ENCODE results near the gene GFOD2. TPM values are rescaled to one million over a fixed set of nuclear protein-coding genes. Genes with fewer than 3 reads are reported as not detected.

GFOD2 gene
- total RNA-seq, 1 experiment from 2014 or later, result 13.4 TPM

- H3K9me3 ChIP-seq, result peaks cover 14% of the 10 kb centered on the region
- peaks cover 5% of the 10 kb centered on the region for H3K9me3 Mint-ChIP-seq (ENCODE audit: unreplicated experiment)
- H3K4me3 ChIP-seq (ENCODE audit: low read depth, low read length), result no peak overlapping the region
- H3K27me3 ChIP-seq (replicated peaks; ENCODE audit: control insufficient read depth, insufficient read depth, low read length), result no peaks in the 10 kb centered on the region
- peaks cover 3% of the 10 kb centered on the region for H3K4me1 ChIP-seq
- ChIA-PET POLR2A (no interaction called here), CTCF (no interaction called here)
- H3K36me3 ChIP-seq (ENCODE audit: control insufficient read depth, insufficient read depth, low read length), result no peaks in the 10 kb centered on the region; the same call in 1 of the 2 replicates
- H3K36me3 Mint-ChIP-seq (ENCODE audit: insufficient read depth, unreplicated experiment), result peaks cover 4% of the 10 kb centered on the region
- no peak overlapping the region for H3K27ac Mint-ChIP-seq (ENCODE audit: unreplicated experiment)
- no peak overlapping the region for H3K4me3 Mint-ChIP-seq (ENCODE audit: unreplicated experiment)
- no peaks in the 10 kb centered on the region for H3K27me3 Mint-ChIP-seq (ENCODE audit: insufficient read depth, unreplicated experiment)
- no peak for DNase-seq
- TF ChIP-seq CTCF (IDR thresholded peaks at IDR 0.05; ENCODE audit: insufficient read depth in 1 of 2, low read depth in 1 of 2, low read length in 1 of 2, severe bottlenecking in 1 of 2, unreplicated experiment in 1 of 2), result no peak
- intact Hi-C loops (cut with micrococcal nuclease; ENCODE audit: unreplicated experiment), result loop anchor here (2.0 kb wide), 1 partner anchor 13 kb away; no protein-coding TSS in a partner anchor
- no TSS peak for BruUV-seq (replicated peaks)
- H3K4me1 Mint-ChIP-seq (ENCODE audit: low read depth, unreplicated experiment), result peaks cover 3% of the 10 kb centered on the region
Observed at GRCh38 chr16:67703626-67704025, 15.5 kb downstream of the GFOD2 start.

GRCh38 chr16:67702130-67702529 is 17.0 kb downstream of the GFOD2 start:
- intact Hi-C loops (cut with micrococcal nuclease; ENCODE audit: unreplicated experiment), result loop anchor here (2.0 kb wide), 1 partner anchor 15 kb away; no protein-coding TSS in a partner anchor

GRCh38 chr16:67701420-67701819 is 17.7 kb downstream of the GFOD2 start:
- Histone ChIP-seq H3K36me3 (ENCODE audit: control insufficient read depth, insufficient read depth, low read length) (no peaks in the 10 kb centered on the region; the same call in 1 of the 2 replicates), H3K4me1 (peaks cover 21% of the 10 kb centered on the region), H3K4me3 (ENCODE audit: low read depth, low read length) (no peak overlapping the region), H3K9me3 (peaks cover 14% of the 10 kb centered on the region), H3K27me3 (replicated peaks; ENCODE audit: control insufficient read depth, insufficient read depth, low read length) (no peaks in the 10 kb centered on the region)
- Mint-ChIP-seq H3K9me3 (ENCODE audit: unreplicated experiment) (peaks cover 9% of the 10 kb centered on the region), H3K27ac (ENCODE audit: unreplicated experiment) (no peak overlapping the region), H3K4me1 (ENCODE audit: low read depth, unreplicated experiment) (peaks cover 16% of the 10 kb centered on the region), H3K4me3 (ENCODE audit: unreplicated experiment) (no peak overlapping the region), H3K36me3 (ENCODE audit: insufficient read depth, unreplicated experiment) (peaks cover 11% of the 10 kb centered on the region), H3K27me3 (ENCODE audit: insufficient read depth, unreplicated experiment) (no peaks in the 10 kb centered on the region)
- intact Hi-C loops (cut with micrococcal nuclease; ENCODE audit: unreplicated experiment), result no loop called here
- TF ChIP-seq CTCF (IDR thresholded peaks at IDR 0.05; ENCODE audit: insufficient read depth in 1 of 2, low read depth in 1 of 2, low read length in 1 of 2, severe bottlenecking in 1 of 2, unreplicated experiment in 1 of 2), result no peak
- BruUV-seq (replicated peaks), result no TSS peak
- CTCF ChIA-PET, result no interaction called here
- POLR2A ChIA-PET, result interaction anchor here (1.4 kb wide), 1 partner anchor 18 kb away, joined by 4 read pairs; the partner anchor contains the start of gene GFOD2
- no peak for DNase-seq

More at GRCh38 chr16:67702130-67702529, 17.0 kb downstream of the GFOD2 start:
- Mint-ChIP-seq H3K4me1 (ENCODE audit: low read depth, unreplicated experiment) (peaks cover 16% of the 10 kb centered on the region), H3K27me3 (ENCODE audit: insufficient read depth, unreplicated experiment) (no peaks in the 10 kb centered on the region), H3K9me3 (ENCODE audit: unreplicated experiment) (peaks cover 9% of the 10 kb centered on the region), H3K36me3 (ENCODE audit: insufficient read depth, unreplicated experiment) (peaks cover 11% of the 10 kb centered on the region), H3K27ac (ENCODE audit: unreplicated experiment) (no peak overlapping the region), H3K4me3 (ENCODE audit: unreplicated experiment) (no peak overlapping the region)
- TF ChIP-seq CTCF (IDR thresholded peaks at IDR 0.05; ENCODE audit: insufficient read depth in 1 of 2, low read depth in 1 of 2, low read length in 1 of 2, severe bottlenecking in 1 of 2, unreplicated experiment in 1 of 2), result no peak
- Histone ChIP-seq H3K27me3 (replicated peaks; ENCODE audit: control insufficient read depth, insufficient read depth, low read length) (no peaks in the 10 kb centered on the region), H3K4me1 (peaks cover 18% of the 10 kb centered on the region), H3K36me3 (ENCODE audit: control insufficient read depth, insufficient read depth, low read length) (no peaks in the 10 kb centered on the region; the same call in 1 of the 2 replicates), H3K9me3 (peaks cover 14% of the 10 kb centered on the region), H3K4me3 (ENCODE audit: low read depth, low read length) (no peak overlapping the region)
- DNase-seq, result no peak
- ChIA-PET CTCF (no interaction called here), POLR2A (interaction anchor here (1.4 kb wide), 1 partner anchor 17 kb away, joined by 4 read pairs; the partner anchor contains the start of gene GFOD2)
- BruUV-seq (replicated peaks), result no TSS peak
